Neural progenitor cell (in vitro differentiated cells): ENCODE data around the gene TFDP1. TPM values are rescaled to one million over a fixed set of nuclear protein-coding genes. Genes with fewer than 3 reads are reported as not detected.

ENCODE experiments used
- DNase-seq: peaks from one replicate; pipeline ENCODE4 v3.0.0-alpha.2; 2016; ENCODE audit warnings: low spot score
- H2AFZ ChIP-seq: fragments of 200-600 bp; sonication (generic); replicated peaks from 2 replicates; pipeline ENCODE4 v1.6.1; 2016; ENCODE audit warnings: antibody characterized with exemption
- H3F3A ChIP-seq: fragments of 200-600 bp; sonication (generic); 2 replicates; pipeline ENCODE4 v1.6.1; 2016; ENCODE audit warnings: antibody characterized with exemption, low read depth
- H3K27ac ChIP-seq: fragments of 200-600 bp; sonication (generic); 2 replicates; pipeline ENCODE4 v1.5.1; 2016; ENCODE audit warnings: mild to moderate bottlenecking
- H3K27me3 ChIP-seq: fragments of 200-600 bp; sonication (generic); 2 replicates; pipeline ENCODE4 v1.6.1; 2016; ENCODE audit warnings: mild to moderate bottlenecking, moderate library complexity
- H3K36me3 ChIP-seq: fragments of 200-600 bp; sonication (generic); 2 replicates; pipeline ENCODE4 v1.5.1; 2016
- H3K4me1 ChIP-seq: fragments of 200-600 bp; sonication (generic); 2 replicates; pipeline ENCODE4 v1.6.1; 2016; ENCODE audit warnings: mixed run types
- H3K4me2 ChIP-seq: fragments of 200-600 bp; sonication (generic); 2 replicates; pipeline ENCODE4 v1.6.1; 2016
- H3K4me3 ChIP-seq: fragments of 200-600 bp; sonication (generic); 2 replicates; pipeline ENCODE4 v1.5.1; 2016
- H3K79me2 ChIP-seq: fragments of 200-600 bp; sonication (generic); 2 replicates; pipeline ENCODE4 v1.6.1; 2016; ENCODE audit warnings: low read depth
- H3K9ac ChIP-seq: fragments of 200-600 bp; sonication (generic); 2 replicates; pipeline ENCODE4 v1.6.1; 2016
- H3K9me3 ChIP-seq: fragments of 200-600 bp; sonication (generic); 2 replicates; pipeline ENCODE4 v1.5.1; 2016; ENCODE audit warnings: low read depth
- H4K20me1 ChIP-seq: fragments of 200-600 bp; sonication (generic); 2 replicates; pipeline ENCODE4 v1.6.1; 2016; ENCODE audit warnings: low read depth
- H3K27ac Mint-ChIP-seq: 3 replicates; pipeline ENCODE4 v1.8.0; 2021; ENCODE audit warnings: mixed read lengths
- H3K27me3 Mint-ChIP-seq: 2 replicates; pipeline ENCODE4 v1.8.0; 2022; ENCODE audit warnings: low read depth, mild to moderate bottlenecking, inconsistent platforms, moderate library complexity, mixed read lengths; ENCODE audit not compliant: insufficient read depth
- H3K36me3 Mint-ChIP-seq: 3 replicates; pipeline ENCODE4 v1.8.0; 2021; ENCODE audit warnings: mixed read lengths
- H3K4me1 Mint-ChIP-seq: 3 replicates; pipeline ENCODE4 v1.8.0; 2021; ENCODE audit warnings: mixed read lengths
- H3K4me3 Mint-ChIP-seq: 3 replicates; pipeline ENCODE4 v1.8.0; 2021; ENCODE audit warnings: mild to moderate bottlenecking, moderate library complexity, mixed read lengths
- H3K9me3 Mint-ChIP-seq: 3 replicates; pipeline ENCODE4 v1.8.0; 2020; ENCODE audit warnings: mixed read lengths
- CTCF ChIP-seq: fragments of 200-600 bp; sonication (generic); IDR thresholded peaks from 2 replicates; pipeline ENCODE4 v1.5.1; 2017; ENCODE audit warnings: antibody characterized with exemption, mild to moderate bottlenecking
- EZH2 ChIP-seq: fragments of 200-600 bp; sonication (generic); IDR thresholded peaks from 2 replicates; pipeline ENCODE4 v1.6.1; 2017; ENCODE audit warnings: antibody characterized with exemption, mild to moderate bottlenecking, moderate library complexity
- EZH2phosphoT487 ChIP-seq: fragments of 200-600 bp; sonication (generic); IDR thresholded peaks from 2 replicates; pipeline ENCODE4 v1.6.1; 2017; ENCODE audit warnings: antibody characterized with exemption
- total RNA-seq: library from RNA; depleted of rRNA; stranded (reverse); fragments of >200 nt; gene quantifications from 2 replicates; pipeline ENCODE4 v1.2.3, GENCODE V29; 2015; ENCODE audit warnings: low replicate concordance

Gene TFDP1
- total RNA-seq, 1 donor from 2014 or later, result 88.6 TPM

- no peak overlapping the region for H3K27ac Mint-ChIP-seq
- H3K4me2 ChIP-seq, result no peak overlapping the region
- H3K4me1 Mint-ChIP-seq, result peaks cover 10% of the 10 kb centered on the region
- no peak overlapping the region for H3K9ac ChIP-seq
- H2AFZ ChIP-seq, result no peak overlapping the region
- DNase-seq, result no peak
- H3K9me3 Mint-ChIP-seq, result peaks cover 6% of the 10 kb centered on the region
- H3K79me2 ChIP-seq, result peaks cover 99% of the 10 kb centered on the region
- H3K4me1 ChIP-seq, result peaks cover 3% of the 10 kb centered on the region
- peaks cover 2% of the 10 kb centered on the region for H3K27me3 Mint-ChIP-seq
- TF ChIP-seq EZH2phosphoT487 (no peak), EZH2 (no peak), CTCF (no peak)
- H3K36me3 ChIP-seq, result no peaks in the 10 kb centered on the region
- peaks cover 49% of the 10 kb centered on the region for H4K20me1 ChIP-seq
- no peak overlapping the region for H3K4me3 Mint-ChIP-seq
- H3K27ac ChIP-seq, result no peak overlapping the region
- no peaks in the 10 kb centered on the region for H3K27me3 ChIP-seq
- H3F3A ChIP-seq, result no peaks in the 10 kb centered on the region
- peaks cover 32% of the 10 kb centered on the region for H3K36me3 Mint-ChIP-seq
- H3K9me3 ChIP-seq, result no peaks in the 10 kb centered on the region
- no peak overlapping the region for H3K4me3 ChIP-seq
These were observed 20.9 kb downstream of the TFDP1 start for GRCh38 chr13:113605461-113605860.

DNA sequence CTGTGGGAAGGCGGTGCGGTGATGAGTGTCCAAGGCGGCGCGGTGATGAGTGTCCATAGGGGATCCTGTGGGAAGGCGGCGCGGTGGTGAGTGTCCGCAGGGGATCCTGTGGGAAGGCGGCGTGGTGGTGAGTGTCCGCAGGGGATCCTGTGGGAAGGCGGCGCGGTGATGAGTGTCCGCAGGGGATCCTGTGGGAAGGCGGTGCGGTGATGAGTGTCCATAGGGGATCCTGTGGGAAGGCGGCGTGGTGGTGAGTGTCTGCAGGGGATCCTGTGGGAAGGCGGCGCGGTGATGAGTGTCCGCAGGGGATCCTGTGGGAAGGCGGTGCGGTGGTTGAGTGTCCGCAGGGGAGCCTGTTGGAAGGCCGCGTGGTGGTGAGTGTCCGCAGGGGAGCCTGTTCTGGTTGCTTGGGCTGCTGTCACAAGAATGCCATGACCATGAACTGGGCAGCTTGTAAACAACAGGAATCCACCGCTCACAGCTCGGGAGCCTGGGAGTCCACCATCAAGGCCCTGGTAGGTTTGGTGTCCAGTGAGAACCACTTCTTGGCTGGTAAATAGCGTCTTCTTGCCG lies 21.4 kb downstream of the TFDP1 start:
- H3K36me3 Mint-ChIP-seq, result peaks cover 34% of the 10 kb centered on the region
- no peak for DNase-seq
- H4K20me1 ChIP-seq, result peaks cover 54% of the 10 kb centered on the region

GRCh38 chr13:113607056-113607888 lies 22.7 kb downstream of the TFDP1 start:
- peaks cover 97% of the 10 kb centered on the region for H3K79me2 ChIP-seq

More for the DNA sequence above, 21.4 kb downstream of the TFDP1 start:
- Mint-ChIP-seq H3K4me3 (no peak overlapping the region), H3K27ac (no peak overlapping the region), H3K9me3 (peaks cover 6% of the 10 kb centered on the region), H3K4me1 (peaks cover 10% of the 10 kb centered on the region), H3K27me3 (peaks cover 4% of the 10 kb centered on the region)
- Histone ChIP-seq H3K9ac (no peak overlapping the region), H2AFZ (no peak overlapping the region), H3K4me3 (no peak overlapping the region), H3K4me1 (peaks cover 3% of the 10 kb centered on the region), H3K27me3 (no peaks in the 10 kb centered on the region), H3F3A (no peaks in the 10 kb centered on the region), H3K4me2 (no peak overlapping the region), H3K79me2 (peaks cover 99% of the 10 kb centered on the region), H3K27ac (no peak overlapping the region), H3K36me3 (no peaks in the 10 kb centered on the region), H3K9me3 (no peaks in the 10 kb centered on the region)
- TF ChIP-seq EZH2, result no peak
- TF ChIP-seq EZH2phosphoT487, result no peak
- TF ChIP-seq CTCF, result no peak

More at GRCh38 chr13:113607056-113607888, 22.7 kb downstream of the TFDP1 start:
- Histone ChIP-seq H3K4me3 (no peak overlapping the region), H3K4me2 (no peak overlapping the region), H3K36me3 (no peaks in the 10 kb centered on the region), H3K4me1 (peaks cover 3% of the 10 kb centered on the region), H3K27me3 (no peaks in the 10 kb centered on the region), H4K20me1 (peaks cover 51% of the 10 kb centered on the region), H2AFZ (no peak overlapping the region), H3F3A (no peaks in the 10 kb centered on the region), H3K9me3 (no peaks in the 10 kb centered on the region), H3K27ac (no peak overlapping the region), H3K9ac (no peak overlapping the region)
- H3K4me1 Mint-ChIP-seq, result peaks cover 6% of the 10 kb centered on the region
- no peak overlapping the region for H3K27ac Mint-ChIP-seq
- DNase-seq, result no peak
- peaks cover 4% of the 10 kb centered on the region for H3K27me3 Mint-ChIP-seq
- no peak for TF ChIP-seq EZH2phosphoT487
- no peak for TF ChIP-seq CTCF
- no peak for TF ChIP-seq EZH2
- H3K4me3 Mint-ChIP-seq, result no peak overlapping the region
- H3K36me3 Mint-ChIP-seq, result peaks cover 38% of the 10 kb centered on the region
- H3K9me3 Mint-ChIP-seq, result peaks cover 6% of the 10 kb centered on the region
